Activated B cell treated with CpG ODN at 0.5 μM for 24 hours (primary cell): Measurements from ENCODE around the gene HCCS. TPM values are rescaled to one million over a fixed set of nuclear protein-coding genes. Genes with fewer than 3 reads are reported as not detected.
A peak's percentile ranks its signal among the peaks of the same experiment; 100 is the strongest.

Source experiments
- ATAC-seq: fragments of 200-7000 bp; cut with Tn5 transposase; one replicate; pipeline ENCODE4 v1.10.0; 2021; ENCODE audit warnings: low read depth, mild to moderate bottlenecking, moderate library complexity
- CTCF ChIA-PET: fragments of 350-600 bp; sonication (Branson Sonifier 250); formaldehyde crosslinking; loops from one replicate; lab custom pipeline; 2021; ENCODE audit warnings: antibody characterized with exemption; lab: Charles Lee
- POLR2A ChIA-PET: fragments of 350-600 bp; sonication (Branson Sonifier 250); formaldehyde crosslinking; loops from one replicate; lab custom pipeline; 2021; ENCODE audit warnings: antibody characterized with exemption; lab: Charles Lee
- DNase-seq: peaks from one replicate; pipeline ENCODE4 v3.0.0; 2022
- H3K27ac Mint-ChIP-seq: one replicate; pipeline ENCODE4 v1.8.0; 2020; ENCODE audit warnings: mixed read lengths
- H3K27me3 Mint-ChIP-seq: one replicate; pipeline ENCODE4 v1.8.0; 2021; ENCODE audit warnings: mixed read lengths
- H3K36me3 Mint-ChIP-seq: one replicate; pipeline ENCODE4 v1.8.0; 2021; ENCODE audit warnings: low read depth, mixed read lengths
- H3K4me1 Mint-ChIP-seq: one replicate; pipeline ENCODE4 v1.8.0; 2021; ENCODE audit warnings: mixed read lengths
- H3K4me3 Mint-ChIP-seq: one replicate; pipeline ENCODE4 v1.8.0; 2020; ENCODE audit warnings: mild to moderate bottlenecking, mixed read lengths
- H3K9me3 Mint-ChIP-seq: one replicate; pipeline ENCODE4 v1.8.0; 2020; ENCODE audit warnings: mixed read lengths
- intact Hi-C: fragments of 100-400 bp; cut with micrococcal nuclease; formaldehyde crosslinking; loops from one replicate; pipeline ENCODE4 v1.15.1; 2024
- total RNA-seq: library from RNA; stranded (reverse); gene quantifications from 2 replicates; pipeline ENCODE4 v1.2.3, GENCODE V29; 2022
- TF ChIP-seq, protein P1 (sequence below): fragments of 200-600 bp; IDR thresholded peaks from one replicate; pipeline ENCODE4 v1.8.0; 2022; ENCODE audit warnings: antibody characterized with exemption, mild to moderate bottlenecking

The HCCS gene
- total RNA-seq, 1 donor from 2014 or later: 26.6 TPM

DNA sequence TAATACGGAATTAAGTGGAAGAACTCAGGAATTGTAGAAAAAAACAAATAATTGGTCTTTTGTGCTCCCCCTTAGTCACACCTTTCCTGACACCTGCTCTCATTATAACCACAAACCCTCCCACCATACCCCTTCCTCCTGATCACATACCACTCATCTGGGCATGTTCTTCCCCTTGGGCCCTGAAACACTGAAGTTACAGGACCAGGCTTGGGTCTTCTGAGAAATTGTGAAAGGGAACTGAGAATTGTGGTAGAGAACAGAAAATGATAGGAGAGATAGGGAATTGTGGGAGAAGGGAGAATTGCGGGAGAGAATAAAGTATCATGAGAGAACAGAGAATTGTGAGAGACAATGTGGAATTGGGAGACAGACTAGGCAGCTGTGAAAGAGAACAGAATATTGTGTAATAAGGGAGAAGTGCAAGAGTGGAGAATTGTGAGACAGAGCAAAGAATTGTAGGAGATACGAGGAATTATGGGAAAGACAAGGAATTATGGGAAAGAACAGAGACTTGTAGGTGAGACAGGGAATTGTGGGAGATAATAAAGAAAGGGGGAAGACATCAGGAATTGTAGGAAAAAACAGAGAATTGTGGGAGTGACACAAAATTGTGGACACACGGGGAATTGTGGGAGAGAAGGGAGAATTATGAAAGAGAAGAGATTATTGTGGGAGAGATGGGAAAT lies 2.7 kb upstream of the HCCS start:
- DNase-seq: no peak
- CTCF ChIA-PET: no interaction called here
- Mint-ChIP-seq H3K27ac (no peak overlapping the region), H3K36me3 (peaks cover 2% of the 10 kb centered on the region), H3K4me1 (peaks cover 23% of the 10 kb centered on the region), H3K9me3 (no peaks in the 10 kb centered on the region), H3K27me3 (no peaks in the 10 kb centered on the region), H3K4me3 (no peak overlapping the region)
- POLR2A ChIA-PET: no interaction called here
- intact Hi-C loops: no loop called here
- TF ChIP-seq, protein P1, sequence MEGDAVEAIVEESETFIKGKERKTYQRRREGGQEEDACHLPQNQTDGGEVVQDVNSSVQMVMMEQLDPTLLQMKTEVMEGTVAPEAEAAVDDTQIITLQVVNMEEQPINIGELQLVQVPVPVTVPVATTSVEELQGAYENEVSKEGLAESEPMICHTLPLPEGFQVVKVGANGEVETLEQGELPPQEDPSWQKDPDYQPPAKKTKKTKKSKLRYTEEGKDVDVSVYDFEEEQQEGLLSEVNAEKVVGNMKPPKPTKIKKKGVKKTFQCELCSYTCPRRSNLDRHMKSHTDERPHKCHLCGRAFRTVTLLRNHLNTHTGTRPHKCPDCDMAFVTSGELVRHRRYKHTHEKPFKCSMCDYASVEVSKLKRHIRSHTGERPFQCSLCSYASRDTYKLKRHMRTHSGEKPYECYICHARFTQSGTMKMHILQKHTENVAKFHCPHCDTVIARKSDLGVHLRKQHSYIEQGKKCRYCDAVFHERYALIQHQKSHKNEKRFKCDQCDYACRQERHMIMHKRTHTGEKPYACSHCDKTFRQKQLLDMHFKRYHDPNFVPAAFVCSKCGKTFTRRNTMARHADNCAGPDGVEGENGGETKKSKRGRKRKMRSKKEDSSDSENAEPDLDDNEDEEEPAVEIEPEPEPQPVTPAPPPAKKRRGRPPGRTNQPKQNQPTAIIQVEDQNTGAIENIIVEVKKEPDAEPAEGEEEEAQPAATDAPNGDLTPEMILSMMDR: no peak
- no peak for ATAC-seq

DNA sequence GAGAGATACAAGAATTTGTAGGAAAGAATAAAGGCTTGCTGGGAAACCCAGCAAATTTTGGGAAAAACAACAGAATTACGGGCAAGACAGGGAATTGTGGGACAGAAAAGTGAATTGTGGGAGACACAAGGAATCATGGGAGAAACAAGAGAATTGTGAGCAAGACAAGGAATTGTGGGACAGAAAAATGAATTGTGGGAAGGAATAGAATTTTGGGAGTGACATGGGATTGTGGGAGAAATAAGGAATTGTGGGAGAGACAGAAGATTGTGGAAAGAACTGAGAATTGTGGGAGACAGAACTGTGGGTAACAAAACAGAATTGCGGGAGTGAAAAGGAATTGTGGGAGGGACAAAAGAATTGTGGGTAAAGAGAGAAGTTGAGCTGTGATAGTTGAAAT lies 1.2 kb upstream of the HCCS start:
- no peak overlapping the region for H3K27ac Mint-ChIP-seq
- ChIA-PET CTCF (no interaction called here), POLR2A (no interaction called here)
- no peak for DNase-seq
- peaks cover 35% of the 10 kb centered on the region for H3K4me1 Mint-ChIP-seq
- H3K27me3 Mint-ChIP-seq: no peaks in the 10 kb centered on the region
- TF ChIP-seq, protein P1: no peak
- no peaks in the 10 kb centered on the region for H3K9me3 Mint-ChIP-seq
- ATAC-seq: no peak
- H3K4me3 Mint-ChIP-seq: no peak overlapping the region
- peaks cover 13% of the 10 kb centered on the region for H3K36me3 Mint-ChIP-seq
- intact Hi-C loops: loop anchor here (2.0 to 10.0 kb wide), 3 partner anchors 27 to 1125 kb away; partner anchors contain the start of gene CLCN4

DNA sequence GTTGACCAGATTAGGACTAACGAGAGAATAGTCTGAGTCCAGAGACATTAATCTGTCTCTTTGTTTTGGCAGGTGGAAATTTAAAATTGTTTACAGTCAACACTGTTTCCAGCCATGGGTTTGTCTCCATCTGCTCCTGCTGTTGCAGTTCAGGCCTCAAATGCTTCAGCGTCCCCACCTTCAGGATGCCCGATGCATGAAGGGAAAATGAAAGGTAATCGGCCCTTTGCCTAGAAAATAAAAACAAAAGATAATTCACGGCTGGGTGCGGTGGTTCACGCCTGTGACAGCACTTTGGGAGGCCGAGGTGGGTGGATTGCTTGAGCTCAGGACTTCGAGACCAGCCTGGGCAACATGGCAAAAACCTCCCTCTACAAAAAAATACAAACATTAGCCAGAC lies 815 bp downstream of the HCCS start:
- ATAC-seq: no peak
- H3K27ac Mint-ChIP-seq: peak overlapping the region; percentile 94
- no peaks in the 10 kb centered on the region for H3K27me3 Mint-ChIP-seq
- ChIA-PET CTCF (no interaction called here), POLR2A (interaction anchor here (0.6 to 0.7 kb wide), 2 partner anchors 99 to 647 kb away, joined by 5 to 8 read pairs; partner anchors contain the start of gene MSL3)
- peaks cover 32% of the 10 kb centered on the region for H3K36me3 Mint-ChIP-seq
- H3K4me1 Mint-ChIP-seq: peaks cover 38% of the 10 kb centered on the region
- intact Hi-C loops: loop anchor here (1.0 to 10.0 kb wide), 5 partner anchors 25 to 1127 kb away; partner anchors contain the start of genes CLCN4 and MSL3
- DNase-seq: no peak
- no peaks in the 10 kb centered on the region for H3K9me3 Mint-ChIP-seq
- H3K4me3 Mint-ChIP-seq: peak overlapping the region; percentile 92
- TF ChIP-seq, protein P1: no peak

DNA sequence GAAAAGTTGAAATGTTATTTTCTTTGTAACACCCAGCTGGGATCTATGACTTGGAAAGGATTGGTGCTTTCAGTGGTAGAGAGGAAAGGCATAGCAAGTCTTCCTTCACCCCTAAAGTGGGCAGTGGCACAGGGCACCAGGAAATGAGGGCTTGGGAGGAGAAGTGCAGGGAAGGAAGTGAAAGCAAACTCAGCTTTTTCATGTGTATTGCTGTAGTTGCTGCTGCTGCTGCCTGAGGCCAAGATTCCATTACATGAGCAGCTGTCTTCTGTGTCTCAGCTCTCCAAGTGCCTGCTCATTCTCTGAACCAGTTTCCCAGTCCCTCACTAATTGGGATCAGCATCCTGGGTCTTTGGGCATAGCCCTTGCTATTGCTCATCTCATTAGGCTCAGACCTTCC lies 2.6 kb downstream of the HCCS start:
- H3K4me3 Mint-ChIP-seq: peak overlapping the region; percentile 42
- CTCF ChIA-PET: no interaction called here
- ATAC-seq (no peak), DNase-seq (no peak)
- H3K9me3 Mint-ChIP-seq: no peaks in the 10 kb centered on the region
- H3K4me1 Mint-ChIP-seq: peaks cover 38% of the 10 kb centered on the region
- TF ChIP-seq, protein P1: no peak
- intact Hi-C loops: loop anchor here (5.0 to 10.0 kb wide), 2 partner anchors 956 to 1129 kb away; partner anchors contain the start of gene CLCN4
- POLR2A ChIA-PET: no interaction called here
- peak overlapping the region; percentile 94 for H3K27ac Mint-ChIP-seq
- no peaks in the 10 kb centered on the region for H3K27me3 Mint-ChIP-seq
- peaks cover 47% of the 10 kb centered on the region for H3K36me3 Mint-ChIP-seq

DNA sequence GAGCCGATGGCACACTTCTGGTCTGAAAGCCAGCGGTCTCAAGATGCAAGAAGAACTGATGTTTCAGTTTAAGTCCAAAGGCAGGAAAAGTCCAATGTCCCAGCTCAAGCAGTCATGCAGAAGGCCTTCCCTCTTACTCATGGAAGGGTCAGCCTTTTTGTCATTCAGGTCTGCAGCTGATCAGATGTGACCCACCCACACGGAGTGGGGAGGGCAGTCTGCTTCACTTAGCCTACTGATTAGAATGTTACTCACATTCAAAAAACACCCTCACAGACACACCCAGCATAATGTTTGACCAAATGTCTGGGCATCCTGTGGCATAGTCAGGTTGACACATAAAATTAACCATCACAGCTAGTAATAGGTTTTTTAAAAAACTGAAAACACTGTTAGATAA lies 6.6 kb downstream of the HCCS start:
- CTCF ChIA-PET: no interaction called here
- POLR2A ChIA-PET: no interaction called here
- Mint-ChIP-seq H3K9me3 (no peaks in the 10 kb centered on the region), H3K4me3 (no peak overlapping the region), H3K4me1 (peaks cover 25% of the 10 kb centered on the region), H3K27me3 (no peaks in the 10 kb centered on the region), H3K36me3 (peaks cover 81% of the 10 kb centered on the region), H3K27ac (no peak overlapping the region)
- intact Hi-C loops: loop anchor here (10.0 kb wide), 1 partner anchor 1133 kb away; no protein-coding TSS in a partner anchor
- TF ChIP-seq, protein P1: no peak
- DNase-seq (no peak), ATAC-seq (no peak)
